ENCODE results near the gene CAMK2A.

Gene CAMK2A

DNA sequence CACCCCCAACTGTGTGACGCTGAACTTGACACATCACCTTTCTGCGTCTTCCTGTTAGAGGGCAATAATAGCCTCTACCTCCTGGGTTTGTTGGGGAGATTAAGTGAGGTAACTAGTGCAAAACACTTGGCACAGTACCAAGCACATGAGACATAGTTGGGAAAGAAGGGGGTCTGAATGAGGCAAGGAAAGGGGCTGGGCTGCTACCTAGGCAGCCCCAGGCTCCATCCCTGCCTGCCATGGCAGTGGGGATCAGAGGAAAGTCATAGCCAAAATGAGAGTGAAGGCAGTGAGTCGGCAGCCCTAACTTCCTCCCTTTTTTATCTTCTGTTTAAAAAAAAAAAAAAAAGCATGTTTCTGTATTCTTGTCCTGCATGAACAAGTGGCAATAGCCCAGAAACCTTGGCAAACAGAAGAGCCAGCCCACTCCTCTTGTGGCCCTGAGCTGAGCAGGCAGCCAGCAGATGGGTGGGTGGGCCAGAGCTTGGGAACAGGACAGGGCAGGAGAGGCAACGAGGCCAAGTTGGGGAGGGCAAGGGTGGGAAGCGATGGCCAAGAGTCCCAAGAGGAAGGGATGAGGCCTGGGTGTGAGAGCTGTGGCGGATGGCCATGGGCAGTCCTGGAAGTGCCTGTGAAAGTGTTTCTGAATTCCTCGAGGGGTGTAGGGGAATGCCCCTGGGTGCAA is 11.4 kb downstream of the CAMK2A start:
- no peak for DNase-seq

DNA sequence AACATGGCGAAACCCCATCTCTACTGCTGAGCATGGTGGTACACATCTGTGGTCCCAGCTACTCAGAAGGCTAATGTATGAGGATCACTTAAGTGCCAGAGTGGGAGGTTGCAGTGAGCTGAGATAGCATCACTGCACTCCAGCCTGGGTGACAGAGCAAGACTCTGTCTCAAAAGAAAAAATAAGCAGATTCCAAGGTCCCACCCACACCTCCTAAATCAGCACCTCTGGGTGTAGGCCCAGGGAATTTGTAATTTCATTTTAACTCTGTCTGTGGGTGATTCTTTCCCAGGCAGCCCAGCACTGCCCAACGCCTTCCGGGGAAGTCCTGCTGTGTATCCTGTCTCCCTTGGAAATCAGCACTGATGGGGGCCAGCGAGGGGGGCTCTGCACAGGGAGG is 12.5 kb downstream of the CAMK2A start:
- no peak for DNase-seq

- no peak for DNase-seq
These were observed 14.8 kb downstream of the CAMK2A start for GRCh38 chr5:150274811-150275210.

- DNase-seq: no peak
These were observed 17.0 kb downstream of the CAMK2A start for GRCh38 chr5:150272531-150272930.

DNA sequence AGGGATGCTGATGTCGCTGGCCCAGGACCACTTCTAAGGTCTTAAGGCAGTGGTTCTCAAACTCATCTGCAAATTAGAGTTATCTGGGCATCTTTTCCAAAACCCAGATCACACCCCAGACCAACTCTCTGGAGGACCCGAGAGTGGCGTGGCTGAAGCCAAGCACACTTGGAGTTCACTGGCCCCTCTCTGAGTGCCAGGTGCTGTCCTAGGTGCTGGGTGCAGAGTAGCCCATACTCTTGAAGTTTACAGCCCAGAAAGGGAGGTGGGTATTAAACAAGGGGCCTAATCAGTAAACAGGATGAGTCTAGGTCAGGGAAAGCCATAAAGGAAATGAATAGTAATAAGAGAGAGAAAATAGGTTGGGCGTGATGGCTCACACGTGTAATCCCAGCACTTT is 17.6 kb downstream of the CAMK2A start:
- DNase-seq: no peak

GRCh38 chr5:150271296-150271692 is 18.3 kb downstream of the CAMK2A start:
- DNase-seq: no peak

GRCh38 chr5:150270541-150271295 is 18.9 kb downstream of the CAMK2A start:
- no peak for DNase-seq

GRCh38 chr5:150266871-150267291 is 22.7 kb downstream of the CAMK2A start:
- DNase-seq: no peak

DNA sequence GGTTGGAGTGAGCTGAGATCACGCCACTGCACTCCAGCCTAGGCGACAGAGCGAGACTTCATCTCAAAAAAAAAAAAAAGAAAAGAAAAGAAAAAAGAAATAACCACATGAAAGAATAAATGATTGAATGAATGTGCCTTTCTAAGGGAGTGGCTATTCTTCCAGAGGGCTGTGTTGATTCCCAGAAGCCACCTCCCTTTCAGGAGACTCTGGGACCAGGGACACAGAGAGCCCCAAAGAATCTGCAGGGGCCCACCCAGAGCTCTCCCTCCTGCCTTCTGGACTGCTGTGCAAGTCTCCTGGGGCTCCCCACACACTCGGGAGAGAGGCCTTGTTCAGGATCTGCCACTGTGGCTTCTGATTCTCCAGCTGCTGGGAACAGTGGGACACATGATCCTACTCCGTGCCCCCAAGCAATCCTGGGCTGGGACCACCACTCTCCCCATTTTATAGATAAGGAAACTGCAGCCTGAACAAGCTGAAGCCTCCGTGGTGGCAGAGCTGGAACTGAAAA is 23.6 kb downstream of the CAMK2A start:
- DNase-seq: no peak

GRCh38 chr5:150264667-150265603 is 24.6 kb downstream of the CAMK2A start:
- no peak for DNase-seq

DNA sequence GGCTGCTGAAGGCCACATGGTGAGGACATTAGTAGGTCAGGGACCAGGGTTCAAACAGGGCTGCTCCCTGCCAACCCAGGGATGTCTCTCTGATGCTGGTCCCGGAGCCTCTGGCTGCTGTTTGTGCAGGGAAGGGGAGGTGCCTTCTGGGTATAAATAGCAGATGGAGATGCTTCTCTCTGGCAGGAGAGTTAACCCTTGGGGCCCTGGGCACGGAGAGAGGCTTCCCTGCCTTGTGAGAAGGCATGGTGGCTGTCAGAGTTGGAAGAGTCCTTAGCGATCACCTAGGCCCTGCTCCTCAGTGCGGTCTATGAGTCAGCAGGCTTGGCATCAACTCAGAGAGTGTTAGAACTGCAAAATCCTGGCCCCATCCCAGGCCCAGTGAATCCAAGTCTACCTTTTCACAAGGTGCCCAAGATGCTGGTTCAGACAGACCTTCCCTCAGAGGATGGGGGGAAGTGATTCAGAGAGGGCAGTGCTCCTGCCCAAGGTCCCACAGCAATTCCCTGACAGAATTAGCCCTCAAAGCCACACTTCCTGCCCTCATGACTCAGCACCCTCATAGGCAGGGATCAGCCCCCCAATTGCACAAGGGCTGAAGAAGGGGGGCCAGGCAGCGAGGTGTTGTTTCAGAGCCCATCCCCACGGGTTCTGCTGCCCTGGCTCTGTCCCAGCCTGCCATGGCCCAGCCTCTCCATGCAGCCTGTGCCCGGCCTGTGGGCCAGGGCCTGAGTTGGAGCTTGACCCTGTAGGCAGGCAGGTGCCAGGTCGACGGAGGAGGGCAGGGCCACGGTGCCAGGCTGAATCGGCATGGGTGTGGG is 25.6 kb downstream of the CAMK2A start:
- DNase-seq: peak; percentile 11 to 19

GRCh38 chr5:150263375-150263775 is 26.2 kb downstream of the CAMK2A start:
- no peak for DNase-seq

DNA sequence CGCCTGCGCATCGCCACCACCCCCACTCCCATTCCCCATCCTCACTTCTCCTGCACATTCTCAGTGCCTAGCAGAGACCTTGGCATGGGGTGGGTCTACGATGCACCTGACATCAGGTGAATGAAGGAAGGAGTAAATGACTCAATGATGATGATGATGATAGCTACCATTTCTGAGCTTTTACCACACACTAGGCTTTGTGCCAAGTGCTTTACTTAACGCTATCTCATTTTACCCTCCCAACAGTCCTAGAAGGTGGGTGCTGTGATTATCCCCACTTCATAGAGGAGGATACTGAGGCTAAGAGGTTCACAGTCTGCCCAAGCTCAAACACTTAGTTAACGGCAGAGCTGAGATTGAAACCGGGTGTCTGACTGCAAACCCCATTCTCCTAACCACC is 27.1 kb downstream of the CAMK2A start:
- no peak for DNase-seq

- DNase-seq: no peak
These were observed 28.3 kb downstream of the CAMK2A start for GRCh38 chr5:150261231-150261630.

DNA sequence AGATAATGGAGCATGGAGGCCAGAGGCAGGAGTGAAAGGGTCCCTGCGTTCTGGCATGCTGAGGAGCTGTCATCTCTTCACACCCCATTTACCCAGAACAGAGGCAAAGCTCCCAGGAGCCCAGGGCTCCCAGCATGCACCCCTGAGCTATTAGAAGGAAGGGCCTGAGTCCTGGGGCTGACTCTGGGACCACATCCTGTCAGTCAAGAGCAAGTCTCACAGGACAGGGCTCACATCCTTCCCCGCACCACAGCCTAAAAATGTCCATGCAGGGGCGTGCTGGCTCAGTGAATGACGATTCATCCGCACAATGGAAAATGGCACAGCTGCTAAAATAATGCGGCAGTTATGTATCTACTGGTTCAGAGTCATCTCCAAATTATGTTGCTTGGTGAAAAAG is 31.4 kb downstream of the CAMK2A start:
- no peak for DNase-seq

- DNase-seq: no peak
These were observed 32.1 kb downstream of the CAMK2A start for GRCh38 chr5:150257424-150257823.

DNA sequence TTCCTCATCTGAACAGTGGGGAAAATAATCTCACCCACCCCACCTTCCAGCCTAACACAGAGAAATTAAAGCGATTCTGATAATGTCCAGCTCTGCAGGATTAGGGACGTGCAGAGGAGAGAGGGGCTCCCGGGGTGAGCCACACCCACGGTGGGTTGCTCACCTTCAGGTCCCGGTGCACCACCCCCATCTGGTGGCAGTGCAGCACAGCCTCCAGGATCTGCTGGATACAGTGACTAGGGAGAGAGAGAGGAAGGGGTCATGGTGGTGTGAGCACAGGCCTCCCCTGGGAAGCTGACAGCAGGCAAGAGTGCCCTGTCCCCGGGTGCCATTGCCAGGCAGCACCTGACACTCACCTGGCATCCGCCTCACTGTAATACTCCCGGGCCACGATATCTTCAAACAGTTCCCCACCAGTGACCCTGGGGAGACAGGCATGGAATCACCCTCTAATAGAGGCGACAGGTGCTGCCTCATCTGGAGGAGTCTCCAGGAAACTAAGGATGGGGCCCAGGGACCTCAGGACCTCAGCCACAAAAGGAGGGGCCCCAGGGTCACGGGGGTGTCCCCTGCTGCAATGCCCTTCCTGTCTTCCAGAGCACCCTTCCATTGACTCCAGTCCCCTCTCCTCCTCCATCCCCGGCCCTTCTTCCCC is 33.0 kb downstream of the CAMK2A start:
- DNase-seq: no peak

DNA sequence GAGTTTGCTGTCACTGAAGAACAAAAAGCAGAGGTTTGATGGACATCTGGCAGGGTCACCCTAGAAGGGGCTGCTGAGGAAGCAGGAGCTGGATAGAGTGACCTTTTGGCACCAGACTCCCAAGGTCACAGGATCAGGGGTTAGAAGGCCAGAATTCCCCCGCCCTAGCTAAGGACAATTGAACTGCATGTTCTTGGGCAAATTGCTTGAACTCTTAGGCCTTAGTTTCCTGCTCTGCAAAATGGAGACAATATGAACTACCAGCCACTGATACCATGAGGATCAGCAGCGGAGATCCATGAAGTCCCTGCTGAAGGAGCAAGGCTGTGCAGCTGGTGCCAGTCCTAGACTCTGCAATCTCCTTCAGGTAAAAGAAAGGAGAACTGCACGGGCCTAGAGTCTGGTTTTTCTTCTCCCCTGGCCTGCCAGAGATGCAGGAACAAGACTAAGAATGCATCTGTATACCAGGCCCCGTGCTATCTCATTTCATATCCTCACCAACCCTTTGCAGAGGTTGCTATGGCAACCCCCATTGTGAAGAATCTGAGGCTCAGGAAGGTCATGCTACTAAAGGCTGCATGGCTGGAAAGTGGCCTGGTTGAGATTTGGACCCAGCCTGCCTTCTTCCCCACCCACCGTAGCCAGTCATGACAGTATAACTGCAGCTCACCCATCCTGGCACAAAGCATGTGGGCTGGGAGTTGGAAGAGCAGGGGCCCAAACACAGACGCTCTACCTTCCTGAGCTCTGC is 33.7 kb downstream of the CAMK2A start:
- DNase-seq: no peak

DNA sequence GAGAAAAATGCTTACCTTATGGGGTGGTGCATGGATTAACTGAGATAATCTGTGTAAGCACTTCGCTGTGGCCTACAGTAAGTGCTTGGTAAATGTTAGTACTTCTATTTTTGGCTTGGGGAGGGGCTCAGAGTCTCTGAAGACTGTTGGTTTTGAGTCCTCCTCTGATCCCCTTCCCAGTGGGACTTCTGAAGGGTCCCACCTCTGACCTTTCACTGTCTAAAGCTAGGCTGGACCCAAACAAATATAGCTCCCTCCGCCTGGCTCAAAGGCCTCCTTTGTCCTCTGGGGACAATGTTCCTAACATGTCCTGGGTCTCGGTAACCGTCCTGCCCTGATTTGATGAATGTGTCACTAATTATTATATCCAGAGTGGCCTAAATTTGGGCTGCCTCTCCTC is 34.8 kb downstream of the CAMK2A start:
- no peak for DNase-seq

- DNase-seq: no peak
These were observed 35.2 kb downstream of the CAMK2A start for GRCh38 chr5:150254363-150254762.
